Heart right ventricle (tissue), 16 donors: ENCODE results near the gene REEP6. TPM values are rescaled to one million over a fixed set of nuclear protein-coding genes. Genes with fewer than 3 reads are reported as not detected.
A peak's percentile ranks its signal among the peaks of the same experiment; 100 is the strongest.

Experiments used
- ATAC-seq, 8 donors: fragments of 200-7000 bp; cut with Tn5 transposase; one replicate each; pipeline ENCODE4 v1.9.1; 2020; ENCODE audit warnings: mild to moderate bottlenecking in 8 of 8, moderate library complexity in 8 of 8, moderate number of reproducible peaks in 1 of 8
- DNase-seq, 2 donors: peaks; one replicate each; pipeline ENCODE4 v3.0.0-alpha.2; 2020
- H3K27ac ChIP-seq, 10 donors: fragments of 200-600 bp; sonication (generic) in 2 of 10; one replicate each; pipeline versions ENCODE4 v1.5.0 to v1.8.0; 2020 to 2022; ENCODE audit warnings: mild to moderate bottlenecking in 3 of 10
- H3K27me3 ChIP-seq, 7 donors: fragments of 200-600 bp; one replicate each; pipeline ENCODE4 v1.8.0; 2021 to 2022; ENCODE audit warnings: mild to moderate bottlenecking in 2 of 7
- H3K36me3 ChIP-seq, 9 donors: fragments of 200-600 bp; sonication (generic) in 1 of 9; one replicate each; pipeline versions ENCODE4 v1.5.0 to v1.8.0; 2020 to 2022; ENCODE audit warnings: mild to moderate bottlenecking in 2 of 9
- H3K4me1 ChIP-seq, 9 donors: fragments of 200-600 bp; sonication (generic) in 1 of 9; one replicate each; pipeline versions ENCODE4 v1.5.0 to v1.8.0; 2020 to 2022; ENCODE audit warnings: mild to moderate bottlenecking in 4 of 9
- H3K4me3 ChIP-seq, 10 donors: fragments of 200-600 bp; sonication (generic) in 2 of 10; one replicate each; pipeline versions ENCODE4 v1.5.0 to v1.8.0; 2020 to 2022; ENCODE audit warnings: mild to moderate bottlenecking in 7 of 10, moderate library complexity in 2 of 10
- H3K9me3 ChIP-seq, 11 donors: fragments of 200-600 bp in 10 of 11; sonication (generic) in 2 of 11; one replicate each; pipeline versions ENCODE4 v1.5.0 to v1.8.0; 2013 to 2022; ENCODE audit warnings: mild to moderate bottlenecking in 2 of 11, control low read depth in 1 of 11, moderate library complexity in 1 of 11
- WGBS, 2 donors: extraction: QIAGEN DNeasy Blood & Tissue Kit; methylation state at CpG; one replicate each; pipeline ENCODE4 v1.1.7; 2013; ENCODE audit warnings: inconsistent platforms in 1 of 2; 5-methylcytosine and 5-hydroxymethylcytosine counted together
- intact Hi-C, 10 donors: fragments of 100-400 bp; cut with DNase I; formaldehyde crosslinking; loops; one replicate each; pipeline versions ENCODE4 v1.11.1 to v1.14.2; 2022
- polyA plus RNA-seq, 2 donors: library from polyadenylated mRNA; stranded (reverse); fragments of 200-250 nt; gene quantifications; one replicate each; pipeline ENCODE4 v1.2.3, GENCODE V29; 2013
- total RNA-seq, 10 donors: library from RNA; stranded (reverse); fragmentation: NEBNext Ultra II Directional in 3 of 10; extraction: Animal tissue kit (Norgen Biotek cat#: 25700) in 3 of 10; gene quantifications; one replicate each; pipeline versions ENCODE4 v1.2.1 to v1.2.4, GENCODE V29; 2021 to 2023
- TF ChIP-seq, protein P1 (sequence below), 9 donors: fragments of 200-600 bp; sonication (generic) in 2 of 9; IDR thresholded peaks; one replicate each; pipeline versions ENCODE4 v1.5.0 to v1.8.0; 2021 to 2022; ENCODE audit warnings: antibody characterized with exemption in 9 of 9, mild to moderate bottlenecking in 5 of 9, moderate library complexity in 1 of 9
- donor health status: Arrhythmogenic right ventricular cardiomyopathy.
- donor health status: ischemic (EF 13 %, LVEDD 7.1; RV severe dilation, severe dysfunction).
- donor health status: healthy with polysubstance abuse.
- donor health status: DM: no; HTN: yes; CAD: no.
- donor health status: DM: no; HTN: no; CAD: no.
- donor health status: ischemic (EF 25% LVEDD 6.9; RV normal size, moderate dysfunction).
- donor health status: ischemic (EF 25% LVEDD 5.7; RV mildly dilated, moderate dysfunction).
- donor health status: healthy.
- donor health status: DM: yes; HTN: yes; CAD: no.
- donor health status: Ischemic cardiomyopathy.
- donor health status: ischemic (EF 35%, LVEDD 5.7; RV mildly dilated, moderate dysfunction).
- donor health status: nonischemic (EF 11% LVEDD 7.7; RV severe dilation, severe dysfunction).
- donor health status: DM: yes; HTN: yes; CAD: no.
- donor health status: PGD.
- donor health status: ischemic (EF 29% LVEDD 5.4; RV normal size, mild dysfunction).
- donor health status: nonischemic (EF 23%, LVEDD 6.1; RV moderate dilation, normal function).

REEP6 gene
- total and polyA plus RNA-seq, 12 donors, result 1.8 to 5.0 (median 3.8) TPM

DNA sequence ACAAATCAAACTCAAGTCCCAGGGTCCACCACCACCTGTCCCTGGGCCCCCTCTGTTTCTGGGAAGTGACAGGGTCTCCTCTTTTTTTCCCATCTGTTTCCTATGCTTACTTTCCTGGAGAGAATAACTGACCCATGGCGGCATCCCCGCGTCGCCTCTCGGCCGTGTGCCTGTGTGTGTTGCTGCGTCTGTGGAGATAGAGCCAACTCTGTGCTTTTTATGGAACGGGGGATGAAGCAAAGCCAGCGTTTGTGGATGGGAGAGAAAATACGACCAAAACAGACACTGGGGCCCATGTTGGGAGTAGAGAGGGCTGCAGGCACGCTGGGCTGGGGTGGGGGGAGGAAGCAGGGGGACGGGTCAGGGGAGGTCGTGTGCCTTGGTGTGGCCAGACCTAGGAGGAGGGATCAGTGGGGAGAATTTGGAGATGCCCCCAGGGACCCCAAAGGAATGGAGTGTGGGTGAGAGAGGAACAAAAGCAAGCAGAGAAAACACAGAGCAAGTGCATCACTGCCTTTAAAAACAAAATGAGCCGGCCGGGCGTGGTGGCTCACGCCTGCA lies 49.5 kb downstream of the REEP6 start:
- Histone ChIP-seq H3K4me1 (peaks cover 0 to 22% (median 4%) of the 10 kb centered on the region in 9 donors), H3K27ac (peak overlapping the region in 2 of 10 donors; percentile 44 to 58), H3K36me3 (no peaks in the 10 kb centered on the region), H3K4me3 (no peak overlapping the region), H3K9me3 (no peaks in the 10 kb centered on the region), H3K27me3 (peaks cover 0 to 23% (median under 1%) of the 10 kb centered on the region in 7 donors)
- DNase-seq (no peak), ATAC-seq (peak in 7 of 8 donors; percentile 43 to 79 (median 67))
- intact Hi-C loops, result loop anchor here in 4 of 10 donors (5.0 to 10.0 kb wide), 4 partner anchors 124 to 254 kb away; no protein-coding TSS in a partner anchor
- TF ChIP-seq, protein P1, sequence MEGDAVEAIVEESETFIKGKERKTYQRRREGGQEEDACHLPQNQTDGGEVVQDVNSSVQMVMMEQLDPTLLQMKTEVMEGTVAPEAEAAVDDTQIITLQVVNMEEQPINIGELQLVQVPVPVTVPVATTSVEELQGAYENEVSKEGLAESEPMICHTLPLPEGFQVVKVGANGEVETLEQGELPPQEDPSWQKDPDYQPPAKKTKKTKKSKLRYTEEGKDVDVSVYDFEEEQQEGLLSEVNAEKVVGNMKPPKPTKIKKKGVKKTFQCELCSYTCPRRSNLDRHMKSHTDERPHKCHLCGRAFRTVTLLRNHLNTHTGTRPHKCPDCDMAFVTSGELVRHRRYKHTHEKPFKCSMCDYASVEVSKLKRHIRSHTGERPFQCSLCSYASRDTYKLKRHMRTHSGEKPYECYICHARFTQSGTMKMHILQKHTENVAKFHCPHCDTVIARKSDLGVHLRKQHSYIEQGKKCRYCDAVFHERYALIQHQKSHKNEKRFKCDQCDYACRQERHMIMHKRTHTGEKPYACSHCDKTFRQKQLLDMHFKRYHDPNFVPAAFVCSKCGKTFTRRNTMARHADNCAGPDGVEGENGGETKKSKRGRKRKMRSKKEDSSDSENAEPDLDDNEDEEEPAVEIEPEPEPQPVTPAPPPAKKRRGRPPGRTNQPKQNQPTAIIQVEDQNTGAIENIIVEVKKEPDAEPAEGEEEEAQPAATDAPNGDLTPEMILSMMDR (IDR thresholded peaks at IDR 0.05), result no peak
- WGBS, 2 donors, result 19% methylated on average over 17 of the region's 17 CpGs

Other genes with a start within 250 kb of the REEP6 start
- 100 to 1,000 TPM; 491 to 770 (median 553) TPM for gene ATP5F1D, start 249.4 kb upstream of the REEP6 start, total RNA-seq
- 1,000 to 10,000 TPM in 1 of 2 donors, 100 to 1,000 TPM in 1; 821 to 2,879 TPM for gene ATP5F1D, start 249.4 kb upstream of the REEP6 start, polyA plus RNA-seq
- gene MIDN, start 242.6 kb upstream of the REEP6 start, total RNA-seq, result 100 to 1,000 TPM in 2 of 10 donors, 10 to 100 TPM in 8; 45.9 to 236 (median 68.5) TPM
- 10 to 100 TPM; 22.7 to 48.6 TPM for gene MIDN, start 242.6 kb upstream of the REEP6 start, polyA plus RNA-seq
- 100 to 1,000 TPM; 227 to 356 (median 280) TPM for gene CIRBP, start 221.8 kb upstream of the REEP6 start, total RNA-seq
- gene CIRBP, start 221.8 kb upstream of the REEP6 start, polyA plus RNA-seq, result 100 to 1,000 TPM; 180 to 344 TPM
- 10 to 100 TPM in 7 of 10 donors, 1 to 10 TPM in 3; 8.2 to 19.0 (median 12.7) TPM for gene FAM174C, start 215.7 kb upstream of the REEP6 start, total RNA-seq
- gene FAM174C, start 215.7 kb upstream of the REEP6 start, polyA plus RNA-seq, result 10 to 100 TPM; 40.2 to 70.2 TPM
- gene EFNA2, start 205.3 kb upstream of the REEP6 start, total RNA-seq, result under 1 TPM in 1 of 10 donors, not detected in 9; 0.45 TPM
- under 1 TPM in 1 of 2 donors, not detected in 1; 0.04 TPM for gene EFNA2, start 205.3 kb upstream of the REEP6 start, polyA plus RNA-seq
- gene NDUFS7, start 107.3 kb upstream of the REEP6 start, total RNA-seq, result 100 to 1,000 TPM; 248 to 446 (median 377) TPM
- gene NDUFS7, start 107.3 kb upstream of the REEP6 start, polyA plus RNA-seq, result 100 to 1,000 TPM; 307 to 498 TPM
- gene GAMT, start 89.6 kb upstream of the REEP6 start, total RNA-seq, result 10 to 100 TPM; 53.4 to 89.2 (median 72.1) TPM
- gene GAMT, start 89.6 kb upstream of the REEP6 start, polyA plus RNA-seq, result 100 to 1,000 TPM in 1 of 2 donors, 10 to 100 TPM in 1; 30.8 to 260 TPM
- gene DAZAP1, start 83.6 kb upstream of the REEP6 start, total RNA-seq, result 100 to 1,000 TPM in 2 of 10 donors, 10 to 100 TPM in 8; 56.7 to 111 (median 73.8) TPM
- gene DAZAP1, start 83.6 kb upstream of the REEP6 start, polyA plus RNA-seq, result 10 to 100 TPM; 82.6 to 91.3 TPM
- 100 to 1,000 TPM; 480 to 720 (median 539) TPM for gene RPS15, start 52.8 kb upstream of the REEP6 start, total RNA-seq
- gene RPS15, start 52.8 kb upstream of the REEP6 start, polyA plus RNA-seq, result 1,000 to 10,000 TPM; 2,400 to 3,724 TPM
- under 1 TPM in 9 of 10 donors, not detected in 1; 0.02 to 0.23 (median 0.08) TPM for gene APC2, start 41.1 kb upstream of the REEP6 start, total RNA-seq
- under 1 TPM; 0.13 to 0.15 TPM for gene APC2, start 41.1 kb upstream of the REEP6 start, polyA plus RNA-seq
- gene C19orf25, start 12.0 kb upstream of the REEP6 start, total RNA-seq, result 10 to 100 TPM; 12.7 to 19.9 (median 15.2) TPM
- 10 to 100 TPM; 28.4 to 29.8 TPM for gene C19orf25, start 12.0 kb upstream of the REEP6 start, polyA plus RNA-seq
- 1 to 10 TPM in 8 of 10 donors, under 1 TPM in 2; 0.38 to 3.0 (median 1.4) TPM for gene PCSK4, start 831 bp upstream of the REEP6 start, total RNA-seq
- gene PCSK4, start 831 bp upstream of the REEP6 start, polyA plus RNA-seq, result 1 to 10 TPM; 1.1 to 3.9 TPM
- 10 to 100 TPM; 16.7 to 69.4 (median 38.4) TPM for gene ADAMTSL5, start 21.8 kb downstream of the REEP6 start, total RNA-seq
- gene ADAMTSL5, start 21.8 kb downstream of the REEP6 start, polyA plus RNA-seq, result 10 to 100 TPM; 26.0 to 30.9 TPM
- gene PLK5, start 32.9 kb downstream of the REEP6 start, total RNA-seq, result under 1 TPM in 1 of 10 donors, not detected in 9; 0.11 TPM
- under 1 TPM in 1 of 2 donors, not detected in 1; 0.57 TPM for gene PLK5, start 32.9 kb downstream of the REEP6 start, polyA plus RNA-seq
- 1 to 10 TPM; 5.4 to 9.4 (median 8.1) TPM for gene MEX3D, start 77.1 kb downstream of the REEP6 start, total RNA-seq
- 1 to 10 TPM; 1.8 to 5.9 TPM for gene MEX3D, start 77.1 kb downstream of the REEP6 start, polyA plus RNA-seq
- gene MBD3, start 101.7 kb downstream of the REEP6 start, total RNA-seq, result 100 to 1,000 TPM in 1 of 10 donors, 10 to 100 TPM in 9; 34.5 to 101 (median 47.7) TPM
- gene MBD3, start 101.7 kb downstream of the REEP6 start, polyA plus RNA-seq, result 100 to 1,000 TPM; 111 to 125 TPM
- 1,000 to 10,000 TPM in 2 of 10 donors, 100 to 1,000 TPM in 8; 569 to 1,132 (median 804) TPM for gene UQCR11, start 114.3 kb downstream of the REEP6 start, total RNA-seq
- 100 to 1,000 TPM; 141 to 382 TPM for gene UQCR11, start 114.3 kb downstream of the REEP6 start, polyA plus RNA-seq
- gene TCF3, start 161.4 kb downstream of the REEP6 start, total RNA-seq, result 10 to 100 TPM; 12.4 to 29.2 (median 17.9) TPM
- 10 to 100 TPM; 20.1 to 38.1 TPM for gene TCF3, start 161.4 kb downstream of the REEP6 start, polyA plus RNA-seq